ENCODE results near the gene PIGQ. TPM values are rescaled to one million over a fixed set of nuclear protein-coding genes. Genes with fewer than 3 reads are reported as not detected.

PIGQ gene
- total RNA-seq, 1 donor from 2014 or later: 70.2 TPM

DNA sequence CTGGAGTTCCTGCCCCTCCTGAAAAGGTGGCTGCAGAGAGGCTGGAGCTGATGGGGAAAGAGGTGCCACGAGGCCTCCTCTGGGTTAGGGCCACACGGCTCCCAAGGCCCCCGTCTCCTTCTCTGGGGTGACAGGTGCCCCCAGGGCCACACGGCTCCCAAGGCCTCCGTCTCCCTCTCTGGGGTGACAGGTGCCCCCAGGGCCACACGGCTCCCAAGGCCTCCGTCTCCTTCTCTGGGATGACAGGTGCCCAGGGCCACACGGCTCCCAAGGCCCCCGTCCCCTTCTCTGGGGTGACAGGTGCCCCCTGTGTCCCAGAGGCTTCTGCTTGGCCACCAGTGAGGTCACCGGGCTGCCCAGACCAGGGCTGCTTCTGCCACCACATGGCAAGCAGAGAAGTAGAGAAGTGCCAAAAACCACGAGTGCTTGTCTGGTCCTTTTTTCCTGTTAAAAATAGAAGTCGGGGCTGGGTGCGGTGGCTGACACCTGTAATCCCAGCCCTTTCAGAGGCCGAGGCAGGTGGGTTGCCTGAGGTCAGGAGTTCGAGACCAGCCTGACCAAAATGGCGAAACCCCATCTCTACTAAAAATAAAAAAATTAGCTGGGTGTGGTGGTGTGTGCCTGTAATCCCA is 38.2 kb upstream of the PIGQ start:
- TF ChIP-seq, protein P1, sequence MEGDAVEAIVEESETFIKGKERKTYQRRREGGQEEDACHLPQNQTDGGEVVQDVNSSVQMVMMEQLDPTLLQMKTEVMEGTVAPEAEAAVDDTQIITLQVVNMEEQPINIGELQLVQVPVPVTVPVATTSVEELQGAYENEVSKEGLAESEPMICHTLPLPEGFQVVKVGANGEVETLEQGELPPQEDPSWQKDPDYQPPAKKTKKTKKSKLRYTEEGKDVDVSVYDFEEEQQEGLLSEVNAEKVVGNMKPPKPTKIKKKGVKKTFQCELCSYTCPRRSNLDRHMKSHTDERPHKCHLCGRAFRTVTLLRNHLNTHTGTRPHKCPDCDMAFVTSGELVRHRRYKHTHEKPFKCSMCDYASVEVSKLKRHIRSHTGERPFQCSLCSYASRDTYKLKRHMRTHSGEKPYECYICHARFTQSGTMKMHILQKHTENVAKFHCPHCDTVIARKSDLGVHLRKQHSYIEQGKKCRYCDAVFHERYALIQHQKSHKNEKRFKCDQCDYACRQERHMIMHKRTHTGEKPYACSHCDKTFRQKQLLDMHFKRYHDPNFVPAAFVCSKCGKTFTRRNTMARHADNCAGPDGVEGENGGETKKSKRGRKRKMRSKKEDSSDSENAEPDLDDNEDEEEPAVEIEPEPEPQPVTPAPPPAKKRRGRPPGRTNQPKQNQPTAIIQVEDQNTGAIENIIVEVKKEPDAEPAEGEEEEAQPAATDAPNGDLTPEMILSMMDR (IDR thresholded peaks at IDR 0.05): no peak
- intact Hi-C loops (cut with DNase I): no loop called here
- no peak for DNase-seq (ENCODE audit: low spot score in 2 of 2)
- H3K9me3 ChIP-seq: no peaks in the 10 kb centered on the region
- peaks cover 0 to 8% of the 10 kb centered on the region in 2 donors for H3K36me3 ChIP-seq
- no peak overlapping the region for H3K4me3 ChIP-seq
- H3K27me3 ChIP-seq: no peaks in the 10 kb centered on the region
- H3K27ac ChIP-seq: no peak overlapping the region
- peaks cover 4 to 20% of the 10 kb centered on the region in 2 donors for H3K4me1 ChIP-seq

- Histone ChIP-seq H3K27me3 (no peaks in the 10 kb centered on the region), H3K4me3 (no peak overlapping the region), H3K36me3 (peaks cover 0 to 18% of the 10 kb centered on the region in 2 donors), H3K4me1 (peaks cover 1 to 13% of the 10 kb centered on the region in 2 donors), H3K27ac (no peak overlapping the region), H3K9me3 (no peaks in the 10 kb centered on the region)
- no peak for DNase-seq (ENCODE audit: low spot score in 2 of 2)
- intact Hi-C loops (cut with DNase I): no loop called here
- TF ChIP-seq, protein P1 (IDR thresholded peaks at IDR 0.05): no peak
Observed at GRCh38 chr16:533391-534123, 36.2 kb upstream of the PIGQ start.

DNA sequence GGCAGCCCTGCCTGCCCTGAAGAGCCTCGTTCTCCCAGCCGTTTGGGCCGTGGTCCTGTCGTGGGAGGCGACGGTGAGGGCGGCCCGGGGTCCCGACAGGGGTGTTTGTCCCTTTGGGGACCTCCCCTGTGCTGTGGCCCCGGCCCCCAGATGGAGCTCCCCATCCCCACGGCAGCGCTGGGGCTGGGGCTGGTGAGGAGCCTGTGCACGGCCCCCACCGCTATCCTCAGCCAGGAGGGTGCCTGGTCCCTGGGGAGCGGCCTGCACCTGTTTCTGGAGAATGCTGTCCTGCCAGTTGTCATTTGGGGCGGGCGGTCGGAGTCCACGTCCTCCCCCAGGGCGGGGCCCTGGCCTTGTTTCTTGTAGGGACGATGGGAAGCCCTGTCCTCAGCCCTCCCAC is 35.6 kb upstream of the PIGQ start:
- TF ChIP-seq, protein P1 (IDR thresholded peaks at IDR 0.05): no peak
- Histone ChIP-seq H3K4me1 (peaks cover 0 to 9% of the 10 kb centered on the region in 2 donors), H3K4me3 (no peak overlapping the region), H3K36me3 (peaks cover 0 to 18% of the 10 kb centered on the region in 2 donors), H3K27ac (no peak overlapping the region), H3K9me3 (no peaks in the 10 kb centered on the region), H3K27me3 (no peaks in the 10 kb centered on the region)
- DNase-seq (ENCODE audit: low spot score in 2 of 2): no peak
- intact Hi-C loops (cut with DNase I): no loop called here

- TF ChIP-seq, protein P1 (IDR thresholded peaks at IDR 0.05): no peak
- Histone ChIP-seq H3K4me1 (peaks cover 0 to 3% of the 10 kb centered on the region in 2 donors), H3K4me3 (no peak overlapping the region), H3K9me3 (no peaks in the 10 kb centered on the region), H3K27me3 (no peaks in the 10 kb centered on the region), H3K36me3 (peaks cover 0 to 18% of the 10 kb centered on the region in 2 donors), H3K27ac (no peak overlapping the region)
- intact Hi-C loops (cut with DNase I): no loop called here
- DNase-seq (ENCODE audit: low spot score in 2 of 2): no peak
Observed at GRCh38 chr16:534856-535445, 34.8 kb upstream of the PIGQ start.

- DNase-seq (ENCODE audit: low spot score in 2 of 2): no peak
- intact Hi-C loops (cut with DNase I): no loop called here
- Histone ChIP-seq H3K27me3 (no peaks in the 10 kb centered on the region), H3K4me1 (no peaks in the 10 kb centered on the region), H3K27ac (no peak overlapping the region), H3K4me3 (no peak overlapping the region), H3K36me3 (peaks cover 0 to 26% of the 10 kb centered on the region in 2 donors), H3K9me3 (no peaks in the 10 kb centered on the region)
- TF ChIP-seq, protein P1 (IDR thresholded peaks at IDR 0.05): no peak
Observed at GRCh38 chr16:535446-536405, 34.0 kb upstream of the PIGQ start.
